Uterus (tissue), 2 donors: ENCODE results near the gene GBP7.

ENCODE experiments used
- POLR2A ChIP-seq, 2 donors: fragments of 450-650 bp; IDR thresholded peaks; one replicate each; pipeline ENCODE4 v1.6.1; 2016; ENCODE audit warnings: antibody characterized with exemption in 2 of 2, mild to moderate bottlenecking in 1 of 2, moderate library complexity in 1 of 2
- TF ChIP-seq, protein P1 (sequence below), 4 experiments: fragments of 200-600 bp in 2 of 4; fragments of 450-650 bp in 2 of 4; sonication (generic) in 2 of 4; IDR thresholded peaks; one replicate each; pipeline ENCODE4 v1.5.1; 2016 to 2019; ENCODE audit warnings: antibody characterized with exemption in 4 of 4, mild to moderate bottlenecking in 2 of 4, moderate library complexity in 1 of 4

DNA sequence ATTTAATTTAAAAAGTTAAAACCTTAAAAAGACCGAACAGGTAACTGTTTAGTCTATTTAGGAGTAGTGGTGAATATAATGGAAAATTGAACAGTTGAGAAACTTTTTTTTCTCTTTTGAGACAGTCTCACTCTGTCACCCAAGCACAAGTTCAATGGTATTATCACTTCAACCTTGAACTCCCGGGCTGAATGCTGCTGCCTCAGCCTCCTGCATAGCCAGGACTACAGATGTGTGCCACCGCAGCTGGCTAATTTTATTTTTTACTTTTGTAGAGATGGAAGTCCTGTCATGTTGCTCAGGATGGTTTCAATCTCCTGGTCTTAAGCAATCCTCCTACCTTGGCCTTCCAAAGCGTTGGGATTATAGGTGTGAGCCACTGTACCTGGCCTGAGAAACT, 33.6 kb downstream of the GBP7 start:
- TF ChIP-seq POLR2A (IDR thresholded peaks at IDR 0.05), result no peak
- TF ChIP-seq, protein P1, sequence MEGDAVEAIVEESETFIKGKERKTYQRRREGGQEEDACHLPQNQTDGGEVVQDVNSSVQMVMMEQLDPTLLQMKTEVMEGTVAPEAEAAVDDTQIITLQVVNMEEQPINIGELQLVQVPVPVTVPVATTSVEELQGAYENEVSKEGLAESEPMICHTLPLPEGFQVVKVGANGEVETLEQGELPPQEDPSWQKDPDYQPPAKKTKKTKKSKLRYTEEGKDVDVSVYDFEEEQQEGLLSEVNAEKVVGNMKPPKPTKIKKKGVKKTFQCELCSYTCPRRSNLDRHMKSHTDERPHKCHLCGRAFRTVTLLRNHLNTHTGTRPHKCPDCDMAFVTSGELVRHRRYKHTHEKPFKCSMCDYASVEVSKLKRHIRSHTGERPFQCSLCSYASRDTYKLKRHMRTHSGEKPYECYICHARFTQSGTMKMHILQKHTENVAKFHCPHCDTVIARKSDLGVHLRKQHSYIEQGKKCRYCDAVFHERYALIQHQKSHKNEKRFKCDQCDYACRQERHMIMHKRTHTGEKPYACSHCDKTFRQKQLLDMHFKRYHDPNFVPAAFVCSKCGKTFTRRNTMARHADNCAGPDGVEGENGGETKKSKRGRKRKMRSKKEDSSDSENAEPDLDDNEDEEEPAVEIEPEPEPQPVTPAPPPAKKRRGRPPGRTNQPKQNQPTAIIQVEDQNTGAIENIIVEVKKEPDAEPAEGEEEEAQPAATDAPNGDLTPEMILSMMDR (IDR thresholded peaks at IDR 0.05), result no peak
